Measurements from ENCODE around the gene UST. TPM values are rescaled to one million over a fixed set of nuclear protein-coding genes. Genes with fewer than 3 reads are reported as not detected.
A peak's percentile ranks its signal among the peaks of the same experiment; 100 is the strongest.

UST gene
- total and polyA plus RNA-seq, 2 of the 8 experiments (the other 6 are each of a cell fraction or from before 2014, with no cell fraction given) = 13.5 to 34.5 TPM

GRCh38 chr6:148868901-148869300 lies 122.1 kb downstream of the UST start:
- no peak overlapping the region for H2AFZ ChIP-seq (ENCODE audit: low read length)
- DNase-seq (ENCODE audit: low read depth in 1 of 2, low spot score in 2 of 2) (no peak), FAIRE-seq (no peak)
- H3K4ac ChIP-seq (replicated peaks; ENCODE audit: insufficient read length, low read depth, low read length) = no peak overlapping the region
- peaks cover 3 to 25% (median 13%) of the 10 kb centered on the region in 4 experiments for H3K4me1 ChIP-seq (replicated peaks in 1 of 4; ENCODE audit: control insufficient read depth in 3 of 4, insufficient read depth in 4 of 4, low read length in 3 of 4)
- no peak overlapping the region for H4K8ac ChIP-seq (ENCODE audit: extremely low read depth, insufficient read depth, low read length)
- H3K4me2 ChIP-seq (ENCODE audit: insufficient read depth in 1 of 2, low read depth in 2 of 2, low read length in 2 of 2) = no peak overlapping the region
- H2BK5ac ChIP-seq (ENCODE audit: low read depth, low read length) = no peak overlapping the region
- TF ChIP-seq SP4 (IDR thresholded peaks at IDR 0.05; ENCODE audit: low read length) (no peak), ZNF274 (IDR thresholded peaks at IDR 0.05; ENCODE audit: borderline replicate concordance, extremely low read depth, low read length) (no peak), TEAD4 (IDR thresholded peaks at IDR 0.05; ENCODE audit: low read depth, low read length) (peak; percentile 75), JUND (IDR thresholded peaks at IDR 0.05; ENCODE audit: low read length) (no peak), KDM5A (IDR thresholded peaks at IDR 0.05; ENCODE audit: low read length) (no peak)
- H3K36me3 ChIP-seq (ENCODE audit: control insufficient read depth in 2 of 4, insufficient read depth in 4 of 4, low read length in 3 of 4) = no peaks in the 10 kb centered on the region
- no peak overlapping the region for H2BK12ac ChIP-seq (ENCODE audit: low read depth, low read length)
- WGBS, 2 experiments (ENCODE audit: extremely low coverage in 1 of 2, insufficient coverage in 1 of 2, insufficient read length in 1 of 2, insufficient replicate concordance in 2 of 2, low coverage in 1 of 2, low lambda C conversion rate in 2 of 2, missing lambda C conversion rate in 1 of 2) = 94% methylated on average over 2 of the region's 2 CpGs; no CpG with 5 or more reads in 1 of the 2 experiments
- no peaks in the 10 kb centered on the region for H3K9me3 ChIP-seq (ENCODE audit: insufficient read depth in 2 of 2, low read depth in 1 of 2, low read length in 1 of 2)
- H3K56ac ChIP-seq (replicated peaks; ENCODE audit: insufficient read length, low read depth, low read length) = no peak overlapping the region
- H2BK15ac ChIP-seq (ENCODE audit: low read length) = no peak overlapping the region
- H4K20me1 ChIP-seq (replicated peaks in 1 of 2; ENCODE audit: control insufficient read depth in 1 of 2, insufficient read depth in 2 of 2, low read length in 2 of 2) = peaks cover 6 to 10% of the 10 kb centered on the region in 2 experiments
- ChIA-PET POLR2A (ENCODE audit: partially characterized antibody) (no interaction called here), CTCF (ENCODE audit: partially characterized antibody) (no interaction called here)
- no peaks in the 10 kb centered on the region for H3K27me3 ChIP-seq (replicated peaks in 1 of 4; ENCODE audit: control insufficient read depth in 3 of 4, extremely low read depth in 1 of 4, insufficient read depth in 3 of 4, low read length in 3 of 4)
- H3K79me1 ChIP-seq (ENCODE audit: low read depth, low read length) = peaks cover 20% of the 10 kb centered on the region
- no peak overlapping the region for H2BK20ac ChIP-seq (ENCODE audit: low read length)
- no peaks in the 10 kb centered on the region; the same call in 1 of the 2 replicates for H3K23me2 ChIP-seq (ENCODE audit: low read depth, low read length)
- no peak overlapping the region for H3K4me3 ChIP-seq (ENCODE audit: extremely low read depth in 1 of 4, insufficient read depth in 2 of 4, low read depth in 3 of 4, low read length in 4 of 4)
- H3K27ac ChIP-seq (ENCODE audit: low read depth, low read length) = no peak overlapping the region
- H3K9ac ChIP-seq (replicated peaks in 1 of 4; ENCODE audit: extremely low read depth in 1 of 4, low read depth in 3 of 4, low read length in 3 of 4) = no peak overlapping the region
- H3K79me2 ChIP-seq (ENCODE audit: control insufficient read depth in 1 of 2, insufficient read depth in 2 of 2, low read length in 2 of 2) = peaks cover 11 to 96% of the 10 kb centered on the region in 2 experiments; a peak in 3 of 4 replicates
- H3K18ac ChIP-seq (ENCODE audit: extremely low read depth, low read length) = no peak overlapping the region
- H2BK120ac ChIP-seq (replicated peaks; ENCODE audit: low read depth, low read length) = no peak overlapping the region
- no peak overlapping the region for H4K5ac ChIP-seq (ENCODE audit: insufficient read length, low read depth, low read length)
- no peak overlapping the region for H2AK5ac ChIP-seq (ENCODE audit: low read depth, low read length)
- no peak overlapping the region for H4K91ac ChIP-seq (replicated peaks; ENCODE audit: insufficient read length, low read length)
- H3K23ac ChIP-seq (ENCODE audit: insufficient read length) = no peak overlapping the region
- H3K14ac ChIP-seq (ENCODE audit: insufficient read length) = no peak overlapping the region

Data from H1 (cell line).